ENCODE results near the gene GAP43.
A peak's percentile ranks its signal among the peaks of the same experiment; 100 is the strongest.

Gene GAP43

DNA sequence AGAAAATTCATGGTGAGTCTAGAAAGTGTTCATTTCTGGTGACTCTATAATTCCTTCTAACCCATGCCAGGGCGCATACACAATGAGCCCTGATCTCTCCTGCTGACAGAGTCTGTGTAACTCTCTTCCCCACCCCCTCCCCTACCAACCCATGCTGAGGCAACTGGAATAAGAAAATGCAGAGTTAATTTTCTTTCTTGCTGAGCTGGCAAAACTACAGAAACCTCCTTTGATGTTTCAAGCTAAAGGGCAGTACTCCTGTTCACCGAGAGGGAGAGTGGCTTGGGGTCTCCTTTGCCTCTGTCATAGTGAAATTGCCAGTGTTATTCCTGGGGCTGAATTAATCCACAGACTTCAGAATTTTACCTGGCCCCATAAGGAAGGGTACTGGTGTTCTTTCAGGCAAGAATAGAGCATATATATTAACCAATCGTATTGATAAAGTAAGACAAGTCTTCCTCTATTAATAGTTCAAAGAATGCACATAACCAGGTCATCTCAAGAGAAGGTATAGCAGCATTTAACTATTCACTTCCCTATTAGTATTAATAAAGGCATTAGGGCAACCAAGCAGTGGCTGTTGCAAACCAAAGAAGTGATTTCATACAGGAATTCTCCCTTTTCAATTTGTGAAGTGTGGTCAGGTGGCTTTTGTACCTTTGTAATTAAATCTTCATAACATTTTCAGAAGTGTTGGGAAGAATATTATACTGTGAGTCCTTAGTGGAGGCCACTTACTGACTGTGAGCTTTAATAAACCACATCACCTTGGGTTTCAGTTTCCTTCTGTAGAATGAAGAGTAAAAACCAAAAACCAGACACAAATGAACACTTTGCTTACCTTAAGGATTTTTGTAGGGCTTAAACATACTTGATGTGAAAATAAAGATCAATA lies 4.1 kb downstream of the GAP43 start:
- DNase-seq = no peak

DNA sequence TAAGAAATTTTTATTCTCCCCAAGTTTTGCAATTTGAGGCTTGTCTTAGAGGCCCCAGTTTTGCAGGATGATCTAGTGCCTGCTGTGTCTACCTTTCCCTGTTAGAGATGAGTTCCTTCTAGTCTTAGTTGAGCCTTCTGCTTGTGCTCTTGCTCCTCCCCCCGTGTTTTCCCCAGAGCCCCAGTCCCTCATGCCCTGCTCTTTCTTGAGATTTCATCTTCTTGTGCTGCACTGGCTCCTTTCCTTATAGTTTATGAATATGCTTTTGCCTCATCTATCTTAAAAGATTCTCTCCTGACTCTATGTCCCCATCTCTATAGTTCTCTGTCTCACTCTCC lies 4.7 kb downstream of the GAP43 start:
- no peak for DNase-seq

DNA sequence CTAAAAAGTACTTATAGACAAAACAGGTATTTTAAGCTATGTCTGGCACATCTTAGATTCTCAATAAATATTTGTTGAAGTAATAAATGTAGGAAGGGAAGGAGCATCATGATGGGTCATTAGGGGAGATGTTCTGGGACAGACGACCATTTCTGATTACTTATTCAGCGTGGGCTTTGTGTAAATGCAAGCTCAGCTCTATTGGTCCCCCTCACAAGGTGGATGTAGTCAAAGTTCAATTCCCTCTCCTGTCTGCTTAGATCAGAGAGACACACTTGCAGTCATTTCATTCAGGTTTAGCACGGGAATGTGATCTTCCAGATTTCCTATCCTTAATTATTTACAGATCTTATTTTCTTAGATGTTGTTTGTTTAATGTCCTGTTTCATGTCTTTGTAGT lies 7.5 kb downstream of the GAP43 start:
- no peak for DNase-seq

DNA sequence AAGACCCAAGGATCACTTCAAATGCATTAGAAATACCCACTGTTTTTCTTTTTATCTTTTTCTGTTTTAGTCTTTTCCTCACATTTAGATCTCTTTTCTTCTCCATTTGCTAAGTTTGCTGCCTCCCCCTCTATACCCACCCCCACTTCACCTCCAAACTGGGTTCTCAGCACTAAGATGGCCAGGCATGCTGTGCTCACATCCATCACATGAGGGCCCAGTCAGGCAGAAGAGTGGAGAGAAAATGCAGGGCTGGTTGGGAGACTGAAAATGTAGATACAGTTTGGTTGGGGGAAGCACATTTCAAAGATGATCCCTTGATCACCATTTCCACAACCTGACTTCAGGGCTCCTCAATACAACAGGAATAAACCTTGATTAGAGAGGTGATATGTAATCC lies 8.7 kb downstream of the GAP43 start:
- no peak for DNase-seq

DNA sequence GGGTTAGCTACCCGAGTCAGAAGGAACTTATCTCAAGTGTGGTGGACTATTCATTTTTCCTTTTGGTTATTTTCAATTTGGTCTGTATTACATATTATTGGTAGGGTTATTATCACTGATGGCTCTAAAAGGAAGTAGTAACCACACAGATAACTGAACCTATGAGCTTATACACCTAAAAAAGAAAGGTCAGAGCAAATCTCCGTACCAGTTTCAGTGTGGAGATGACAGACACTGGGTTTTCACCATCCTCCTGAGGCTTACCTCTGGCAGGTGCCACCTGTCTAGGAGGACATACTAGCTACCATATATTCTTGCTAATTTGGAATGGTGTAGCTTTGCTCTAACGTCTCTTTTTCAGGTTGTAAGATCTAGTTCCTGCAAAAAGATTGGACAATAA lies 10.2 kb downstream of the GAP43 start:
- DNase-seq = no peak

DNA sequence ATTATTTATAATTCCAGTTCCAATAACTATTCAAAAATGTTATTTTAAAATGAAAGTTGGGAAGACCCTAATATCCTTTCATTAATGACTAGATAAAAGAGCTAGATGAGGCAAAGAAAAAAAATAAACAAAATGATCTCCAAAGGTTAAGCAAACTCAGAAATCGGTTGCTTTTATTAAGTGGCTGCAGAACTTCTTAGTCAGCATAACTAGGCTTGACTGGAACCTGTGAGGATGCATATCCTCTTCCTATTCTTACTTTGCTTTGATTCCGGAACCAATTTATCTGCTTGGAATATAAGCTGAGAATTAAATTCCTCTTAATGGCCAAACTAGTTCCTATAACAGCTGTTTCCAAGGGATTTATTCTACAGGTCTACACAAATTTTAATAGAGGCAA lies 10.7 kb downstream of the GAP43 start:
- no peak for DNase-seq

DNA sequence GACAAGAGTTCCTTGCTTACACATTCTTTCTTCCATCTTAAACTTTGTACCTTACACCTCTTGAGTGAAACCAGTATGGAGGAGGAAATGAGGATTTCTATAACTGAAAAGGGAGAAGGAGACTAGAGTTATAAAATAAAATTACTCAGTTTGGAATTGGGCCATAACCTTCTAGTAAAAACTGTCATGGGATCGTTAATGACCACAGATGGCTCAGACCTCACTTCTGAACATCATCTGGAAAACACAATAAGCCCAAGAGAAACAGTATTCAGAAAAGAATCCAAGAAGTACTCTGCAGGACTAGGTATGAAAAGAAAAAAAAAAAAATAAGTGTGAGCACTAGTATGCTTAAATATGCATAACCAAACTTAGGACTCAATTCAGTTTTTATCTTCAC lies 12.1 kb downstream of the GAP43 start:
- no peak for DNase-seq

DNA sequence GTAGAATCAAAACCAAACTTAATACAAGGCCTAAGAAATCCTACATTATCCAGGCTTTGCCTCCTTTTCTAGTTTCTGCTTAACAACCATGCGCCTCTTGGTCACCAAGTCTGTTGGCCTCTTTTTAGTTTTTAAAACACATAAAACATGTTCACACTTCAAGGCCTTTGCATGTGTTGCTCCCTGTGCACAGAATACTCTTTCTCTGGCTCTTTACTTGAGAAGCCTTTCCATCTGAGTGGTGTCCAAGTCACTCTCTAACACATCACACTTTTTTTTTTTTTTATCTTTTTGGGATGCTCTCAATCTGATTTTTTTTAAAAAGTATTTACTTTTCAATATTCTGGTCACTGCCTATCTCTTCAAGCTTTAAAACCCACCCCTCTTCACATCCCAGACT lies 14.9 kb downstream of the GAP43 start:
- DNase-seq = no peak

DNA sequence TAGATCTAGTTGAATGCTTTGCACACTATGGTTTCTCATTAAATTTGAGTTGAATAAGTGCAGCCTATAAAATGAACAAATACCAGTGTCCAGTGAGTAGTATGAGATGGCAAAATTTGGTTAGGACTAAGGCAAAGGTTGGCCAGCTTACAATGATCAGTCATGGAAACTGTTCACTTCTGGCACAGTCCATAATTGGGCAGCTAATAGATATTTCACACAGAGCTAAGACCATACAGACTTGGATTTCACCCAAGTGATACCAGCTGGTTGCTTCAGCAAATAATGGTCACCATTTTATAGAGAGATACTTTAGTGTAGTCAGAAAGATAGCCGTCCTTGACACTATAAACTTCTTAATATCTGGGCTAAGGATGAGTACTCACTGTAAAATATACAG lies 15.7 kb downstream of the GAP43 start:
- no peak for DNase-seq

DNA sequence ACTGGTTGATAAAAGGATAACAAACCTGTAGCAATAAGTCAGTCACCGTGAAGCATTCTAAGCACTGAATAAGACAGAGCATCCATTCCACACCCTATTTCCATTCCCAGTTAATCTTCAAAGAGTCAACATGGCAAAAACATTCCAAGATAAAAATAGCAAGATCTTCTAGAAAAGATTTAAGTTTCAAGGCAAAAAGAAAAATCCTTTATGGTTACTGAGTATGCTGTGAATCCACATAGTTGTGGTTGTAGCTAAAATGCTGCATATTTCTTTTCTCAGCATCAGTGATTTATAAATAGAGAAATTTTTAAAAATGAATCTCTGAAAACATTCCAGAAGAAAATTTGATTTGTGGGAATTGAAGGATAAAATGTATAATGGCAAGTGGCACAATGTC lies 21.1 kb downstream of the GAP43 start:
- DNase-seq = no peak

DNA sequence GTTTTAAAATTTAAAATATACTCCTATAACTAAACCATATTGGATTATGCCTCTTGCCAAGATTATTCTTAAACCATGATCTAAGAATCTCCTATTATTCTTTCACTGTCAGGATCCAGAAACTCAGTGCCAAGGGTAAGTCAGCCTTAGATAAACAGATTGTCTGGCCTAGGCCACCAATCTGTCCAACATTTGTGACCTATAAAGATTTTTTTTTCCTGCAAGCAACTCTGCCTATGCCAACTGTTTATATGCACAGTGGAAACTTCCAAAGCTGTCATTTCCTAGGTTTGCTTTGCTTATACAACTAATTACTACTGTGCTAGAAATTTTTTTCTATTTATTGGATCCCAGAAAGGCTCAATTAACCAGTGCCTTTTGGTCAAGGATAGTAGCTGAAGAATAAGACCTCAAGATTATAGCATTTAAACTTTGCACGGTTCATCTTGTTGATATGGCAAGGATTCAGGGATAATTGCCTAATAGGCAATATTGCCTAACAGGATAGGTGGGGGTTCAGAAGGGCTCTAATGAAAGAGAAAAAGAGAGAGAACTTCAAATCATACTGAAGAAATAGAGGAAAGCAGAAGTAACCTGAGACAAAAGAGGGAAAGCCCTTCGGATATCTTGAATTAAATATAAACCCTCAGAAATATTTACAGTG lies 22.8 kb downstream of the GAP43 start:
- no peak for DNase-seq

DNA sequence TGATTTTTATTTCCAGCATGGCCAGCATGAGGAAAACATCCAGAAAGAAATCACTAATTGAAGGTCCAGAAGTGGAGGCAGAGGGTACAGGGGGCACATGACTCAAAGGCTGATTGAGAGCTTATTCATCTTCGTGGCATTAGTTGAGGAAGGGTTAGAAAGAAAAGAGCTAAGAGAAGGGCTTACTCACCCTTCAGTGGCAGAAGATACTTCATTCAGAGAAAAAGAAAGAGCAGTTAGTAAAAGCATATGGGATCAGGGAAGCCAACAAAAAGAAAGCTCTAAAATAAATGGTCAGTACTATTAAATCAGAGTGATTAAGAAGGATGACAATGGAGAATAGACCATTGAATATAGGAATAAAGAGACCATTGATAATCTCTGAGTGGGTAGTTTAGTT lies 25.2 kb downstream of the GAP43 start:
- no peak for DNase-seq

DNA sequence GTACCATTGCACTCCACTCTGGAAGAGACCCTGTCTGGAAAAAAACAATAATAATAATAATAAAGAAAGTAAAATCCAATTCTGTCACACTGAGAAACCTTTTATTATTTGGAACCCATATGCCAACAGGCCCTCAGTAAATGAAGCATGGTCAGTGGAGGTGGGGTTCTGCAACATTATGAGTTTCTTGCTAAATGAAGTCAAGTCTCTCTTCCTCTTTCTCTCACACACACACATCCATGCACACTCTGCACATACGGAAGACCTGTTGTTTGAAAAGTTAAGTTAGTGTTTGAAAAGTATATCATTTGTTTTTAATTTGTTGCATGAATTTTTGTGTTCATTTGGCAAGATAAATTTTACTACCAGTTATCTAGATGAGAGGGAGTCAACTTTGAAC lies 27.8 kb downstream of the GAP43 start:
- DNase-seq = no peak

DNA sequence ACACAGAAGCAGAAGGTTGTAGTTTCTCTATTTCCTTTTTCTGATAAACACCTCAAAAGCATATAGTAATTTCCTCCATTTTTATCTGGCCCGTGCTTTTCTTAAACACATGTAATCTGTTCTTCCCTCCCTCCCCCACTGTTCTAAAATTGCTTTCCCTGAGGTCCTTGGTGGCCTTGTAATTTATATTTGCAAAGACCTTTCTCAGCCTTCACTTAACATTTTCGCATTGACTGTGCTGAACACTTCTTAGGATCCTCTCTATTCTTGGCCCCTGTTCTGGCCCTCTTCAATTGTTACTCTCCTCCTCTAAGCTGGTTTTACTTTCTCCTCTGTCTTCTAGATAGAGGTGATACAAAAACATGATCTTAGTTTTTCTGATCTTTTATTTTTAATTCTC lies 28.3 kb downstream of the GAP43 start:
- no peak for DNase-seq

DNA sequence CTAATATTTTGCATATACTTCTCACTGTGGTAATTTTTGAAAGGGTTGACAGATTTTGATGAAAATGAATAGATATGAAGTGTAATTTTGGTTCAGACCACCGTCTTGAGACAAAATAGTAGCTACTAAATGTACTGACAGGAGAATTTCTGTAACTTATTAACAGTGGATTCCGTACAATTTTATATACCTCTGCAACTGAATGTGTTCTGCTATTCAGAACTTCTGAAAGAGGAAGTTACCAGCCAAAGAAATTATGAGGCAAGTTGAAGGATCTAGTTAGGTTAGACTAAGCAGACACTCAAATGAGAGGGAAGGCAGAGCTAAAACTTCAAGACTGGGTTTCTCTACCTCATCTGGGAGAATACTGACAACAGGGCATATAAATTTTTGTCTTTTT lies 29.4 kb downstream of the GAP43 start:
- no peak for DNase-seq

DNA sequence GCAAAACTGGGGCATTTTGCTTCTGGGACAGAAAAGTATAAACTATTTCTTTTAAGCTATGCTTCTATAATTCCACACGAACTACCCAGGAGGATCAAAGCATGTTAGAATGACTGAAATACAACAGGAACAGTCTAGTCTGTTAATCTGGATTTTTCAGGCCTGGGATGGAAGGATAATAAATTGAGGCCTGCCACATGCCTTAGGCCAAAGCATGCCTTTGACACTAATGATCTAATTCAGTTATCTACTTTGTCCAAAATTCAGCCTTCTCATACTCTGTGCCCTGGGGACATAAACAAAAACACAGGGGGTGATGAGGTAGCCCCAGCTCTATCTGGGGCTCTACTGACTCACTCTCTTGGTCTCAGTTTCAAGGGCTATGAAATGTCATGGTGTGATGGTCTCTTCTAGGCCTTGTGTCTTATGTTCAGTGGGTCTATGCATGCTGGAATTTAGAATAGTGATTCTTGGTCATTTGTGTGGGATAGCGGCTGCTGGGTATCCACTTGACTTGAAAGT lies 32.5 kb downstream of the GAP43 start:
- DNase-seq = no peak

DNA sequence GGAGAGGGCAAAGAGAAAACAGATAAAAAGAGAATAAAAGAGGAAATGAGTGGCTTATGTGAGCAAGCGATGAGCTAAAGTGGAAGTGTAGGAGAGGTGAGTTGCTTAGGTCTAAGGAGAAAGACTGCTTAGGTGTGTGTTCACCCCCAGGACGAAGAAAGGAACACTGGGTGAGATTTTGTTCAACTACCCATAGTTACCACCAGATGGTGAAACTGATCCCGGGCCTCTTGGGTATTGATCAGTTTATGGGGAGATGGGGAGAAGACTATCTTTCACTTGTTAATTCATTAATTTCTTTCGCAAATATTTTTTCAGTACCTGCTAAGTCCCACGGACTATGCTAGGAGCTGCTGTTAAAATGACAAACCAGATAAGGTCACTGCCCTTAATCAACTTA lies 33.9 kb downstream of the GAP43 start:
- DNase-seq = no peak

DNA sequence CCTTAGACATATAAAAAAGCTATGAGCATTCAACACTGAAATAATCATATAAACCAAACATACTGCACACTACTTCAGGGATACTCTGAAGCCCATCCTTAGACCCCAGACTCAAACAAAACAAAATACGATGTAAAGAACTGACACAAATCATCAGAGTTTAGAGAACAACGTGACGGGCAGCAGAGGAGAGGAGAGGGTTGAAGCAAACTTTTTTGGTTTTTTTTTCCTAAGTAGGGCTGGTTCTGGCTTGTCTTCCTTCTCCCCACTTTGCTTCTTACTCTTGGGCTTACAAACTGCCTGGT lies 34.7 kb downstream of the GAP43 start:
- DNase-seq = no peak

DNA sequence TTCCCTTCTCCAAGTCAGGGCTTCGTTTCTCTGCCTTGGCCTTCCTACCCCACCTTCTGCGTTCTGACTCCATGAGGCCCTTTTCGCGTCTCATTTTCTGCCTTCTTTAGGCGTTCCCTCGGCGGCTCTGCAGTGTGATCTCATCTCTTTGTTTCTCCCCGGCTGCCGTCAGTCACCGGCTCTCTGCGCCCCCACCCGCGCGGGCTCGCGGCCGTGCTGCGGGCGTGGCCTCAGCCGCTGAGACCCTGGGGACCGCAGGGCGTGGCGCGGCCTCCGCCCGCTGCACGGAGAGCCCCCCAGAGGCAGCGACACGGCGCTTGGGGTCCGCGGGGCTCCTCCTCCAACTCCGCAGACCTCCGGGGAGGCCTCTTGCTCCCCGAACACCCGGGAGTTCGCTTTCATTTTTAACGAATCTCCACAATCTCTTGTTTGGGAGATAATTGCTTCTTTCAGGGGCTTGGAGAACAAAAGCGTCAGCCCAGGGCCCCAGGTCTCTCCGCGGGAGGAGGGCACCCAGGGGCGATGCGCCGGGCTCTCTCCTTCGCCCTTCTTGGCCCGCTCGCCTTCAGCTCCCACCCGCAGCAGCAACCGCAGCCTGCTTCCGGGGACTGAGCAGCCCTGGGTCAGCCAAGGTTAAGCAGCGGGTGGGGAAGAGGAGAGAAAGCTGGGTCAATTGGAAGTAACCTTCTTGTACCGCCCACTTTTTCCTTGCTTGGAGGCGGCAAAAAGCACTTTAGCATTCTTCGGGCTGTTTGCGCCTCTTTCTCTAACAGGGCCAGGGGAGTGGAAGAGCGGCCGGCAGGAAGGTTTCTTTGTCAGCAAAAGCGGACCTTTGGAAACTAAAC lies 35.2 kb downstream of the GAP43 start:
- peak; percentile 45 for DNase-seq

DNA sequence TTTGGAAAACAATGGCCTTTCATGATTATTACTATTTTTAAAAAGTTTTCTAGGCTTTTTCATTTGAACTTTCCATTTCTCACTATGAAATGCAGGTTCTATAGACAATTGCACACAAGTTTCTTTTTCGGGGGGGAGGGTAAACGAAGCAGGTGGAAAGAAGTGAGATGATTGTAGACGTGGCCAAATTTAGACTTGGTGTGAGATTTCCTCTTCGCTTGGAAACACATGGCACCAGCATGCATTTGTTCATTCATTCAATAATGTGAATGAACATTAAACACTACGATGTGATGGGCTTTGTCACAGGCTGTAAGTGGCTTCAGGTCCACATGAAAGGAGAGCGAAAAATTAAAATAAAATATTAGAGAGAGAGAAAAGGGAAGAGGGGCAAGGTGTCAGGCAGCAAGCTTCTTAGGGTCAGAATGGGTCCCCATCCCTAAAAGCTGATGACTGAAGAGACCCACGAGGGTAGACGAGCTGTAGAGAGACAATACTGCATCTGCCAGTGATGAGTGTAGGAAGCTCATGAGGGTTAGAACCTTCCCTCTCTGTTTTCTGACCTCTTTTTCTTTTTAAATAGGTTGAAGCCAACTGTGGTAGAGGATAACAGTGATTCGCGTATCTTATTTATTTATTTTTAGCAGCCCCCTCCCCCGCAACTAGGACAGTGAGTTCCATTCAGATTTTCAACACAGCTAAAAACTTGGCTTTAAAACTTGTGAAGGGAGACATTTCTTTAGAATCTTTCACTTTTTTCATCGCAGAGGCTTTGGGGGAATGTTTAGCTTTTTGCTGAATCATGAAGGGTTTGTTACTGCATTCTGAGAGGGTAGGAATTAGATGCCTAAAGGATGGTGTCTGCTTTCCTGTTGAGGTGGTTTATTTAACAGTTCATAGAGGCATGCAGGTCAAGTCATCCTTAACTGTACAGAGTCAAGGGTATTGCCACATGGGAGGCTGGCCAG lies 36.2 kb downstream of the GAP43 start:
- DNase-seq = no peak

DNA sequence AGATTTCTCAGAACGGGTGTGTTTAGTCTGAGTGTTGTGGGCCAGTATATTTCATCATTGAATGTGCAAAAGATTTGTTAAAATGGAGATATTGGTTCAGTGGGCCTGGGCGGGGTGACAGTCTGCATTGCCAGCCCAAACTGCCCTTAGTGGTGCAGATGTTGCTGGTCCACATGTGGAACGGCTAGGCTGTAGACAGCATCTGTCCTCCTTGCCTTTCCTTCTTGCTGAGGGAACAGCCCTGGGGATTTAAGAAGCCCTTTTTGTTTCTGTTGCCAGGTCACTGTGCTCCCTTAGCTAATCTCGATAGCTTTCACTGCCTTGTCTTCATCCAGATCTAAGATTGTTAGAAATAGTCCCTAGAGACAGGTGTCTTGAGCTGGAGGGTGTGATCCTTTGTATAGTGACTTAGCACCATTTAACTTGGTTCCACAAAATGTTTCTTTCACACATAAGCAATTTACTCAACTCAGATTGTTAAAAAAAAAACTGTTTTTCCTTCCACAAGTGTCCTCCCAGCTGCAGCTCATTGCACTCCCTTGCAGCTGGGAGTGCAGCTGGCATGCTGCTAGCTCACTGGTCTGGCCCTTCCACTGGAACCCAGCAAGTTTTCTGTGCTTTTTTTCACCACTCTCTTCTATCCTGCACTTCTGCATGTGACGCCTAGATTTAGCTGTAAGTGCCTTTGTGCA lies 37.5 kb downstream of the GAP43 start:
- no peak for DNase-seq

DNA sequence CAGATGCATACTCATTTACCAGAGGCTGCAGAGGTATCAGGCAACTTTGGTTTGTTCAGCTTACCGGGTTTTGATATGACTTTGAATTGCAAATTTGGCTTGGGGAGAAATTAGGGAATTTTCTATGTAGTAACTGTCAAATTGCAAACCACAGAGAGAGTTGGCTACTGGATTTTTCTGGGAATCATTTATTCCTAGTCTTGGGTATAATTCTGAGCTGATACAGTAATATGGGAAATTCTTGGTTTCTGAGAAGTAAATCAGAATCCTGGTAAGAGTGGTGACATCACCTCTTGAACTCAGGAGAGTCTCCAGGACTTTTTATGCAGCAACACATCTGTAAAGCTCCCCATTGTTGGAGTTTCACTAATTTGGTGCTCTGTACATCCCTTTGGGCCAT lies 39.0 kb downstream of the GAP43 start:
- DNase-seq = no peak

Measured in NCI-H774 (cell line).